Measurements from ENCODE around the gene CAMK2B. TPM values are rescaled to one million over a fixed set of nuclear protein-coding genes. Genes with fewer than 3 reads are reported as not detected.
A peak's percentile ranks its signal among the peaks of the same experiment; 100 is the strongest.

The CAMK2B gene
- total RNA-seq, 1 experiment from 2014 or later, result 0.13 TPM

DNA sequence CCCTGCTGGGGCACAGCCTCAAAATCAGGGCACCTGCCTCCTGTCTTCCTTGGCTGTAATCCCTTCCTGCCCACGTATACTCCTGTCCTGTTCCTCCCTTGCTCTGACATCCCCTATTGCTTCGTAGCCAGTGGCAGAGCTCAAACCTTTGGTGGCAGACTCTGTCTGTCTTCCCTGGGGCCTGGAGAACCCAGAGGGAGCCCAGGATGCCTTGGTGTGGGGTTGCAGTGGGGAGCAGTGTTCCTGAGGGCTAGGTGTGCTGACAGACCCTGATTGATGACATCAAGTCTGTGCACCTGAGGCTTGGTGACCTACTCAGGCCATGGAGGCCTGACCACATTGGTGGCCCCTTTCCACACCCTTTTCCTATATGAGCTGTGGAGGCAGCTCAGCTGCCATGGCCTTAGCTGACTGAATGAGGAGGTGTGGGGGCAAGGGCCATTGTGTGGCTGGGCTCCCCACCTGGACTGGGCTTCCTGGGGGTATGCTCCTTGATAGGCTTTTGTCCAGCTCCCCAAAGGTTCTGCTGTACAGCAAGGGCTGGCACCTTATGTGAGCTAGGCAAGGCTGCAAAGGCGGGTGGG, 130.7 kb downstream of the CAMK2B start:
- no peak overlapping the region for H3K4me3 ChIP-seq (ENCODE audit: low read depth, low read length, poor library complexity, severe bottlenecking)
- no TSS peak for BruUV-seq (replicated peaks)
- ChIA-PET CTCF (no interaction called here), POLR2A (ENCODE audit: low non-redundant PET) (no interaction called here)
- TF ChIP-seq CTCF (conservative IDR thresholded peaks at IDR 0.05; ENCODE audit: low read depth, low read length) (no peak), EZH2 (IDR thresholded peaks at IDR 0.05; ENCODE audit: borderline replicate concordance, low read depth, low read length, poor library complexity, severe bottlenecking) (no peak)
- no peaks in the 10 kb centered on the region for H3K36me3 ChIP-seq (ENCODE audit: insufficient read depth, low read length, poor library complexity, severe bottlenecking)
- no peaks in the 10 kb centered on the region for H3K9me3 ChIP-seq (ENCODE audit: low read depth, low read length, poor library complexity, severe bottlenecking)
- H3K27me3 ChIP-seq (replicated peaks; ENCODE audit: insufficient read depth, low read depth, low read length, poor library complexity), result no peaks in the 10 kb centered on the region
- H3K4me1 ChIP-seq (ENCODE audit: insufficient read depth, low read length, poor library complexity, severe bottlenecking), result no peaks in the 10 kb centered on the region
- no peak for DNase-seq (ENCODE audit: low spot score)
- intact Hi-C loops (cut with micrococcal nuclease; ENCODE audit: unreplicated experiment), result loop anchor here (5.0 kb wide), 1 partner anchor 122 kb away; no protein-coding TSS in a partner anchor
- no peak overlapping the region for H3K27ac ChIP-seq (ENCODE audit: low read depth, low read length, poor library complexity, severe bottlenecking)

GRCh38 chr7:44194069-44194468, 131.3 kb downstream of the CAMK2B start:
- DNase-seq (ENCODE audit: low spot score), result peak; percentile 40
- no TSS peak for BruUV-seq (replicated peaks)
- no peaks in the 10 kb centered on the region for H3K4me1 ChIP-seq (ENCODE audit: insufficient read depth, low read length, poor library complexity, severe bottlenecking)
- ChIA-PET CTCF (no interaction called here), POLR2A (ENCODE audit: low non-redundant PET) (interaction anchor here (0.7 kb wide), 1 partner anchor 786 kb away, joined by 3 read pairs; no protein-coding TSS in a partner anchor)
- no peaks in the 10 kb centered on the region for H3K27me3 ChIP-seq (replicated peaks; ENCODE audit: insufficient read depth, low read depth, low read length, poor library complexity)
- no peak overlapping the region for H3K27ac ChIP-seq (ENCODE audit: low read depth, low read length, poor library complexity, severe bottlenecking)
- H3K4me3 ChIP-seq (ENCODE audit: low read depth, low read length, poor library complexity, severe bottlenecking), result no peak overlapping the region
- no peaks in the 10 kb centered on the region for H3K36me3 ChIP-seq (ENCODE audit: insufficient read depth, low read length, poor library complexity, severe bottlenecking)
- TF ChIP-seq CTCF (conservative IDR thresholded peaks at IDR 0.05; ENCODE audit: low read depth, low read length), result no peak
- TF ChIP-seq EZH2 (IDR thresholded peaks at IDR 0.05; ENCODE audit: borderline replicate concordance, low read depth, low read length, poor library complexity, severe bottlenecking), result no peak
- H3K9me3 ChIP-seq (ENCODE audit: low read depth, low read length, poor library complexity, severe bottlenecking), result no peaks in the 10 kb centered on the region
- intact Hi-C loops (cut with micrococcal nuclease; ENCODE audit: unreplicated experiment), result no loop called here

DNA sequence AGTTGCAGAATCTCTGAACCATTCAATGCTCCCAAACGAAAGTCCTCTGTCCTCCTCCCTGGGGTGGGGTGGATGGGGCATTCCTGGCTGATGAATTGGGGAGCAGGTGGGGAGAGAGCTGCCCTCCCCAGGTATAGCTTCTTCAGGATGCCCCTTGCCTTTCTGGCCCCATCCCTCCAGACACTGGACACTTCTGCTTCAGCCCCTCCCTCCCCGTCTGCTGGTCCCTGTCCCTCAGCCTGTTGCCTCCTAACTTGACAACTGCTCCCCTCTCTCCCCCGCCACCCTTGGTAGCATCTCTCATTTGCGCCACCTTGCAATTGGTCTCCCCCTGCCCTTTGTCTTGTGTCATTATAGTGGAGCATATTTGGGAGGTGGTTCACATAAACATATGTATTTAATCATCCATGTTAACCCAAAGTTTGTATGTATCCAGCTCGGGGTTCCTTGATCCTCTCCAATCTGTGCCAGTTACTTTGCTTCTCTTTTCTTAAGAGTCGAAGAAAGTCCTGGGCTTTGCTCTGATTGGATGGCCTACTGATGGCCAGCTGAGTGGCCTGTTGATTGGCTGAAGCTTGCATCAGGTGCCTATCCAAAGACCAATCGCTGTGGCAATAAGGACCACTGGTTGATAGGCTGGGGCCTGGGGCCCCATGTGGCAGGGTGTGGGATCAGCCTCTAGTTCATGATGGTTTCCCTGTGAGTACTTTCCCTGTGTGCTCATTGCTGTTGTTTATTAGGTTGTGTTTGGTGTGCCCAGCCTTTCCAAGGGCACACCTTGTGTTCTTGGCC, 132.2 kb downstream of the CAMK2B start:
- Histone ChIP-seq H3K27me3 (replicated peaks; ENCODE audit: insufficient read depth, low read depth, low read length, poor library complexity) (no peaks in the 10 kb centered on the region), H3K4me1 (ENCODE audit: insufficient read depth, low read length, poor library complexity, severe bottlenecking) (no peaks in the 10 kb centered on the region), H3K27ac (ENCODE audit: low read depth, low read length, poor library complexity, severe bottlenecking) (no peak overlapping the region), H3K4me3 (ENCODE audit: low read depth, low read length, poor library complexity, severe bottlenecking) (no peak overlapping the region), H3K9me3 (ENCODE audit: low read depth, low read length, poor library complexity, severe bottlenecking) (no peaks in the 10 kb centered on the region), H3K36me3 (ENCODE audit: insufficient read depth, low read length, poor library complexity, severe bottlenecking) (no peaks in the 10 kb centered on the region)
- POLR2A ChIA-PET (ENCODE audit: low non-redundant PET), result interaction anchor here (0.7 kb wide), 1 partner anchor 787 kb away, joined by 3 read pairs; no protein-coding TSS in a partner anchor
- intact Hi-C loops (cut with micrococcal nuclease; ENCODE audit: unreplicated experiment), result no loop called here
- CTCF ChIA-PET, result no interaction called here
- no TSS peak for BruUV-seq (replicated peaks)
- no peak for TF ChIP-seq CTCF (conservative IDR thresholded peaks at IDR 0.05; ENCODE audit: low read depth, low read length)
- DNase-seq (ENCODE audit: low spot score), result no peak
